Astrocyte (in vitro differentiated cells and primary cell): ENCODE results near the gene TSFM. TPM values are rescaled to one million over a fixed set of nuclear protein-coding genes. Genes with fewer than 3 reads are reported as not detected.

Source experiments
- DNase-seq: peaks from one replicate; pipeline ENCODE4 v3.0.0-alpha.2; 2010; ENCODE audit warnings: low read depth
- FAIRE-seq: peaks from 2 replicates; lab custom pipeline; 2011; peaks lifted over from hg19 to GRCh38; lab: Jason Lieb, UNC
- H2AFZ ChIP-seq: 2 replicates; pipeline ENCODE4 v1.6.0; 2012; ENCODE audit warnings: low read depth, low read length, inconsistent platforms
- H3K27ac ChIP-seq: 2 replicates; pipeline ENCODE4 v1.5.1; 2011; ENCODE audit warnings: low read depth, low read length, inconsistent platforms
- H3K27me3 ChIP-seq: 2 replicates; pipeline ENCODE4 v1.6.0; 2011; ENCODE audit warnings: low read length, inconsistent platforms; ENCODE audit not compliant: insufficient read depth
- H3K36me3 ChIP-seq: 2 replicates; pipeline ENCODE4 v1.5.1; 2011; ENCODE audit warnings: low read length, inconsistent platforms; ENCODE audit not compliant: insufficient read depth
- H3K4me1 ChIP-seq: 2 replicates; pipeline ENCODE4 v1.5.1; 2011; ENCODE audit warnings: low read length, inconsistent platforms; ENCODE audit not compliant: insufficient read depth
- H3K4me2 ChIP-seq: 2 replicates; pipeline ENCODE4 v1.6.0; 2012; ENCODE audit warnings: low read length, inconsistent platforms
- H3K4me3 ChIP-seq: 2 replicates; pipeline ENCODE4 v1.5.1; 2011; ENCODE audit warnings: low read depth, mild to moderate bottlenecking, low read length, inconsistent platforms; ENCODE audit not compliant: insufficient read depth
- H3K79me2 ChIP-seq: 2 replicates; pipeline ENCODE4 v1.6.0; 2012; ENCODE audit warnings: mild to moderate bottlenecking, low read length, inconsistent platforms; ENCODE audit not compliant: insufficient read depth
- H3K9ac ChIP-seq: 2 replicates; pipeline ENCODE4 v1.6.0; 2012; ENCODE audit warnings: mild to moderate bottlenecking, low read length, inconsistent platforms
- H3K9me3 ChIP-seq: 2 replicates; pipeline ENCODE4 v1.5.1; 2012; ENCODE audit warnings: low read depth, mild to moderate bottlenecking, low read length, inconsistent platforms; ENCODE audit not compliant: insufficient read depth
- H4K20me1 ChIP-seq: 2 replicates; pipeline ENCODE4 v1.6.0; 2012; ENCODE audit warnings: low read length, inconsistent platforms; ENCODE audit not compliant: insufficient read depth
- H3K27ac Mint-ChIP-seq: one replicate; pipeline ENCODE4 v1.8.0; 2021; ENCODE audit warnings: mild to moderate bottlenecking, mixed read lengths; ENCODE audit not compliant: unreplicated experiment
- H3K27me3 Mint-ChIP-seq: one replicate; pipeline ENCODE4 v1.8.0; 2021; ENCODE audit warnings: low read depth, mixed read lengths; ENCODE audit not compliant: unreplicated experiment
- H3K36me3 Mint-ChIP-seq: one replicate; pipeline ENCODE4 v1.8.0; 2021; ENCODE audit warnings: low read depth, mixed read lengths; ENCODE audit not compliant: unreplicated experiment
- H3K4me1 Mint-ChIP-seq: one replicate; pipeline ENCODE4 v1.8.0; 2021; ENCODE audit warnings: low read depth, mixed read lengths; ENCODE audit not compliant: unreplicated experiment
- H3K4me3 Mint-ChIP-seq: one replicate; pipeline ENCODE4 v1.8.0; 2021; ENCODE audit warnings: mild to moderate bottlenecking, moderate library complexity, mixed read lengths; ENCODE audit not compliant: unreplicated experiment
- H3K9me3 Mint-ChIP-seq: one replicate; pipeline ENCODE4 v1.8.0; 2021; ENCODE audit warnings: mild to moderate bottlenecking, mixed read lengths; ENCODE audit not compliant: unreplicated experiment
- CTCF ChIP-seq: IDR thresholded peaks from 2 replicates; pipeline ENCODE4 v1.5.1; 2011; ENCODE audit warnings: low read depth, mild to moderate bottlenecking, inconsistent platforms, low read length, moderate library complexity; ENCODE audit not compliant: insufficient read depth
- EZH2 ChIP-seq: IDR thresholded peaks from 2 replicates; pipeline ENCODE4 v1.6.1; 2012; ENCODE audit warnings: mild to moderate bottlenecking, low read length, inconsistent platforms; ENCODE audit not compliant: insufficient read depth
- total RNA-seq: library from RNA; stranded (reverse); gene quantifications from 2 replicates; pipeline ENCODE4 v1.2.1, GENCODE V29; 2021

TSFM gene
- total RNA-seq, 1 donor from 2014 or later, result 26.6 TPM

GRCh38 chr12:57808351-57808750, 25.8 kb downstream of the TSFM start:
- Histone ChIP-seq H2AFZ (no peak overlapping the region), H3K4me2 (no peak overlapping the region), H3K27me3 (no peaks in the 10 kb centered on the region), H3K4me1 (peaks cover 16% of the 10 kb centered on the region), H4K20me1 (no peaks in the 10 kb centered on the region), H3K79me2 (no peaks in the 10 kb centered on the region), H3K9me3 (no peaks in the 10 kb centered on the region), H3K36me3 (peaks cover 12% of the 10 kb centered on the region), H3K4me3 (no peak overlapping the region), H3K9ac (no peak overlapping the region), H3K27ac (no peak overlapping the region)
- FAIRE-seq, result no peak
- Mint-ChIP-seq H3K27me3 (no peaks in the 10 kb centered on the region), H3K4me1 (peaks cover 8% of the 10 kb centered on the region), H3K36me3 (peaks cover 29% of the 10 kb centered on the region), H3K4me3 (no peak overlapping the region), H3K27ac (no peak overlapping the region), H3K9me3 (no peaks in the 10 kb centered on the region)
- no peak for DNase-seq
- TF ChIP-seq CTCF, result no peak
- no peak for TF ChIP-seq EZH2

GRCh38 chr12:57809425-57809824, 26.8 kb downstream of the TSFM start:
- no peaks in the 10 kb centered on the region for H3K27me3 ChIP-seq
- no peak for FAIRE-seq

More at GRCh38 chr12:57809425-57809824, 26.8 kb downstream of the TSFM start:
- Histone ChIP-seq H3K4me3 (no peak overlapping the region), H3K36me3 (peaks cover 12% of the 10 kb centered on the region), H3K9me3 (no peaks in the 10 kb centered on the region), H2AFZ (no peak overlapping the region), H3K9ac (no peak overlapping the region), H4K20me1 (peaks cover 9% of the 10 kb centered on the region), H3K4me2 (no peak overlapping the region), H3K79me2 (no peaks in the 10 kb centered on the region), H3K4me1 (peaks cover 16% of the 10 kb centered on the region), H3K27ac (no peak overlapping the region)
- H3K9me3 Mint-ChIP-seq, result no peaks in the 10 kb centered on the region
- no peak for DNase-seq
- no peaks in the 10 kb centered on the region for H3K27me3 Mint-ChIP-seq
- no peak overlapping the region for H3K4me3 Mint-ChIP-seq
- H3K27ac Mint-ChIP-seq, result no peak overlapping the region
- H3K36me3 Mint-ChIP-seq, result peaks cover 26% of the 10 kb centered on the region
- TF ChIP-seq EZH2 (no peak), CTCF (no peak)
- H3K4me1 Mint-ChIP-seq, result peaks cover 10% of the 10 kb centered on the region
